WTC11 (cell line): Measurements from ENCODE around the gene AMHR2. TPM values are rescaled to one million over a fixed set of nuclear protein-coding genes. Genes with fewer than 3 reads are reported as not detected.

Experiments
- ATAC-seq: fragments of 200-7000 bp; cut with Tn5 transposase; 2 replicates; pipeline ENCODE4 v1.10.0; 2021; ENCODE audit warnings: mild to moderate bottlenecking, moderate library complexity
- CTCF ChIA-PET: fragments of 300-600 bp; sonication (Branson Sonifier 250); formaldehyde crosslinking; loops from one replicate; lab custom pipeline; 2021; ENCODE audit warnings: antibody characterized with exemption; lab: Charles Lee
- POLR2A ChIA-PET: fragments of 350-600 bp; sonication (Branson Sonifier 250); formaldehyde crosslinking; loops from one replicate; lab custom pipeline; 2021; ENCODE audit warnings: antibody characterized with exemption; lab: Charles Lee
- DNase-seq: peaks from one replicate; pipeline ENCODE4 v3.0.0; 2021; ENCODE audit warnings: low spot score
- H3K27ac Mint-ChIP-seq: 2 replicates; pipeline ENCODE4 v1.8.0; 2021; ENCODE audit warnings: mixed read lengths
- H3K27me3 Mint-ChIP-seq: 2 replicates; pipeline ENCODE4 v1.8.0; 2021; ENCODE audit warnings: low read depth, mild to moderate bottlenecking, moderate library complexity, mixed read lengths
- H3K36me3 Mint-ChIP-seq: 2 replicates; pipeline ENCODE4 v1.8.0; 2021; ENCODE audit warnings: mixed read lengths
- H3K4me1 Mint-ChIP-seq: 2 replicates; pipeline ENCODE4 v1.8.0; 2022; ENCODE audit warnings: mixed read lengths
- H3K4me3 Mint-ChIP-seq: 2 replicates; pipeline ENCODE4 v1.8.0; 2021; ENCODE audit warnings: mild to moderate bottlenecking, moderate library complexity, mixed read lengths
- H3K9me3 Mint-ChIP-seq: 2 replicates; pipeline ENCODE4 v1.8.0; 2021; ENCODE audit warnings: mixed read lengths
- AFF4 ChIP-seq: sonication (generic); formaldehyde crosslinking; IDR thresholded peaks from 2 replicates; pipeline ENCODE4 v1.8.1; 2023; ENCODE audit warnings: mild to moderate bottlenecking, missing genetic modification reagents, borderline replicate concordance
- CDX4 ChIP-seq: fragments of 250-450 bp; sonication (Bioruptor Pico); IDR thresholded peaks from 2 replicates; pipeline ENCODE4 v1.9.0; 2021; ENCODE audit warnings: moderate library complexity, mild to moderate bottlenecking, inconsistent platforms, borderline replicate concordance
- CREM ChIP-seq: sonication (generic); formaldehyde crosslinking; IDR thresholded peaks from 2 replicates; pipeline ENCODE4 v1.8.1; 2022; ENCODE audit warnings: mild to moderate bottlenecking, missing genetic modification reagents, moderate library complexity
- EMX1 ChIP-seq: fragments of 250-450 bp; sonication (Bioruptor Pico); IDR thresholded peaks from 2 replicates; pipeline ENCODE4 v1.8.0; 2021; ENCODE audit warnings: mild to moderate bottlenecking
- FOXK1 ChIP-seq: sonication (generic); formaldehyde crosslinking; IDR thresholded peaks from 2 replicates; pipeline ENCODE4 v1.8.0; 2022; ENCODE audit warnings: mild to moderate bottlenecking, moderate library complexity, missing genetic modification reagents
- IRF2 ChIP-seq: sonication (generic); formaldehyde crosslinking; IDR thresholded peaks from 2 replicates; pipeline ENCODE4 v1.8.0; 2022; ENCODE audit warnings: low read depth, missing genetic modification reagents, borderline replicate concordance
- MYBL2 ChIP-seq: sonication (generic); formaldehyde crosslinking; IDR thresholded peaks from 2 replicates; pipeline ENCODE4 v1.8.1; 2023; ENCODE audit warnings: mild to moderate bottlenecking, moderate library complexity, missing genetic modification reagents
- NFATC4 ChIP-seq: fragments of 250-450 bp; sonication (Bioruptor Pico); IDR thresholded peaks from 2 replicates; pipeline ENCODE4 v1.9.0; 2021; ENCODE audit warnings: mild to moderate bottlenecking
- NFYB ChIP-seq: sonication (generic); formaldehyde crosslinking; conservative IDR thresholded peaks from 2 replicates; pipeline ENCODE4 v1.8.0; 2022; ENCODE audit warnings: low read depth, missing genetic modification reagents
- NR1H2 ChIP-seq: sonication (generic); formaldehyde crosslinking; IDR thresholded peaks from 2 replicates; pipeline ENCODE4 v1.9.0; 2021; ENCODE audit warnings: mild to moderate bottlenecking, moderate library complexity, missing genetic modification reagents
- NR3C1 ChIP-seq: sonication (generic); formaldehyde crosslinking; conservative IDR thresholded peaks from 2 replicates; pipeline ENCODE4 v1.8.1; 2023; ENCODE audit warnings: low read depth, mild to moderate bottlenecking, missing genetic modification reagents
- RELA ChIP-seq: sonication (generic); formaldehyde crosslinking; IDR thresholded peaks from 2 replicates; pipeline ENCODE4 v1.8.1; 2022; ENCODE audit warnings: missing genetic modification reagents, mild to moderate bottlenecking, borderline replicate concordance
- ZNF121 ChIP-seq: sonication (generic); formaldehyde crosslinking; IDR thresholded peaks from 2 replicates; pipeline ENCODE4 v1.8.0; 2023; ENCODE audit warnings: missing genetic modification reagents
- ZNF425 ChIP-seq: fragments of 250-450 bp; sonication (Bioruptor Pico); conservative IDR thresholded peaks from 2 replicates; pipeline ENCODE4 v1.9.0; 2021; ENCODE audit warnings: mild to moderate bottlenecking
- ZNF512 ChIP-seq: sonication (generic); formaldehyde crosslinking; IDR thresholded peaks from 2 replicates; pipeline ENCODE4 v1.8.1; 2022; ENCODE audit warnings: missing genetic modification reagents, borderline replicate concordance
- ZNF671 ChIP-seq: fragments of 250-450 bp; sonication (Bioruptor Pico); IDR thresholded peaks from 2 replicates; pipeline ENCODE4 v1.8.0; 2021; ENCODE audit warnings: mild to moderate bottlenecking
- ZSCAN18 ChIP-seq: fragments of 250-450 bp; sonication (Bioruptor Pico); IDR thresholded peaks from 2 replicates; pipeline ENCODE4 v2.1.2; 2022; ENCODE audit warnings: mild to moderate bottlenecking, moderate library complexity
- total RNA-seq: library from RNA; stranded (reverse); gene quantifications from 3 replicates; pipeline ENCODE4 v1.2.3, GENCODE V29; 2021

Gene AMHR2
- total RNA-seq, 1 experiment from 2014 or later, result not detected

GRCh38 chr12:53453953-53454640 lies 30.4 kb downstream of the AMHR2 start:
- Mint-ChIP-seq H3K4me3 (peak overlapping the region; percentile 96), H3K27ac (peak overlapping the region; percentile 92), H3K9me3 (no peaks in the 10 kb centered on the region), H3K36me3 (peaks cover 60% of the 10 kb centered on the region), H3K27me3 (no peaks in the 10 kb centered on the region), H3K4me1 (peaks cover 25% of the 10 kb centered on the region)
- TF ChIP-seq IRF2 (no peak), NR3C1 (CRISPR knock-in tag) (no peak), RELA (CRISPR knock-in tag) (no peak), ZNF512 (no peak), ZNF425 (CRISPR knock-in tag) (no peak), AFF4 (no peak), ZNF671 (CRISPR knock-in tag) (peak; percentile 41; the same call in 1 of the 2 replicates), MYBL2 (no peak)
- POLR2A ChIA-PET, result interaction anchor here (0.5 to 1.2 kb wide), 3 partner anchors 12 to 47 kb away, joined by 3 to 6 read pairs (median 5); partner anchors contain the start of gene TARBP2
- CTCF ChIA-PET, result interaction anchor here (0.9 to 1.2 kb wide), 2 partner anchors 23 to 34 kb away, joined by 3 read pairs; no protein-coding TSS in a partner anchor
- DNase-seq (no peak), ATAC-seq (no peak)

- Mint-ChIP-seq H3K9me3 (no peaks in the 10 kb centered on the region), H3K27ac (peak overlapping the region; percentile 92), H3K4me1 (peaks cover 28% of the 10 kb centered on the region), H3K4me3 (peak overlapping the region; percentile 96), H3K36me3 (peaks cover 65% of the 10 kb centered on the region), H3K27me3 (no peaks in the 10 kb centered on the region)
- DNase-seq, result no peak
- no peak for ATAC-seq
- ChIA-PET CTCF (interaction anchor here (0.9 to 1.2 kb wide), 2 partner anchors 22 to 34 kb away, joined by 3 read pairs; no protein-coding TSS in a partner anchor), POLR2A (interaction anchor here (1.1 to 1.6 kb wide), 3 partner anchors 11 to 46 kb away, joined by 3 to 5 read pairs (median 4); partner anchors contain the start of gene TARBP2)
- TF ChIP-seq NR1H2 (no peak), CDX4 (CRISPR knock-in tag) (no peak), ZSCAN18 (no peak), NFATC4 (CRISPR knock-in tag) (no peak), ZNF121 (CRISPR knock-in tag) (no peak), CREM (CRISPR knock-in tag) (no peak), ZNF425 (CRISPR knock-in tag) (no peak), FOXK1 (CRISPR knock-in tag) (no peak), EMX1 (CRISPR knock-in tag) (no peak), RELA (CRISPR knock-in tag) (no peak), MYBL2 (no peak), NFYB (CRISPR knock-in tag) (no peak), AFF4 (no peak)
Observed at GRCh38 chr12:53454707-53455106, 31.1 kb downstream of the AMHR2 start.
